D721Med (cell line): ENCODE measurements around the gene SGMS1.

Source experiments
- DNase-seq: peaks from one replicate; pipeline ENCODE4 v3.0.0; 2011; ENCODE audit warnings: low spot score; ENCODE audit not compliant: insufficient read length
- FAIRE-seq: peaks from 2 replicates; lab custom pipeline; 2011; peaks lifted over from hg19 to GRCh38; lab: Jason Lieb, UNC
- CTCF ChIP-seq: IDR thresholded peaks from 2 replicates; pipeline ENCODE4 v1.5.1; 2012; ENCODE audit warnings: mild to moderate bottlenecking, control low read depth; ENCODE audit not compliant: insufficient read depth; ENCODE audit errors: missing control alignments

SGMS1 gene

GRCh38 chr10:50613726-50614443 is 9.9 kb downstream of the SGMS1 start:
- DNase-seq = no peak
- TF ChIP-seq CTCF = no peak

GRCh38 chr10:50613150-50613549 is 10.6 kb downstream of the SGMS1 start:
- FAIRE-seq = no peak
- TF ChIP-seq CTCF = no peak
- no peak for DNase-seq

More at GRCh38 chr10:50613726-50614443, 9.9 kb downstream of the SGMS1 start:
- FAIRE-seq = no peak

GRCh38 chr10:50610368-50610767 is 13.4 kb downstream of the SGMS1 start:
- DNase-seq (no peak), FAIRE-seq (no peak)
- TF ChIP-seq CTCF = no peak

- FAIRE-seq (no peak), DNase-seq (no peak)
- TF ChIP-seq CTCF = no peak
Observed at GRCh38 chr10:50607356-50607925, 16.3 kb downstream of the SGMS1 start.

- TF ChIP-seq CTCF = no peak
- DNase-seq (no peak), FAIRE-seq (no peak)
Observed at GRCh38 chr10:50605951-50606270, 17.8 kb downstream of the SGMS1 start.

GRCh38 chr10:50605269-50605950 is 18.3 kb downstream of the SGMS1 start:
- DNase-seq (no peak), FAIRE-seq (no peak)
- TF ChIP-seq CTCF = no peak

GRCh38 chr10:50604809-50605208 is 18.9 kb downstream of the SGMS1 start:
- DNase-seq (no peak), FAIRE-seq (no peak)
- no peak for TF ChIP-seq CTCF
